Activated CD8-positive, alpha-beta memory T cell treated with anti-CD3 and anti-CD28 coated beads, Interleukin-2, amount 10 ng/mL, durations not matched to agents 7 days and 5 days (primary cell): ENCODE data around the gene CPED1. TPM values are rescaled to one million over a fixed set of nuclear protein-coding genes. Genes with fewer than 3 reads are reported as not detected.
"Not testable (repeated sequence)": the region's sequence is repeated elsewhere in the genome, so short reads cannot be mapped to it uniquely, and the experiment has no call there.

Experiments used
- ATAC-seq: fragments of 150-1000 bp; cut with Tn5 transposase; one replicate; pipeline ENCODE4 v1.10.0; 2021; ENCODE audit warnings: moderate library complexity
- CTCF ChIA-PET: fragments of 350-600 bp; sonication (Branson Sonifier 250); formaldehyde crosslinking; loops from one replicate; lab custom pipeline; 2021; ENCODE audit warnings: antibody characterized with exemption; lab: Charles Lee
- DNase-seq: peaks from one replicate; pipeline ENCODE4 v3.0.0-alpha.2; 2020
- H3K27ac Mint-ChIP-seq: one replicate; pipeline ENCODE4 v1.8.0; 2021; ENCODE audit warnings: mild to moderate bottlenecking, mixed read lengths
- H3K27me3 Mint-ChIP-seq: one replicate; pipeline ENCODE4 v1.8.0; 2021; ENCODE audit warnings: mixed read lengths
- H3K36me3 Mint-ChIP-seq: one replicate; pipeline ENCODE4 v1.8.0; 2021; ENCODE audit warnings: mild to moderate bottlenecking, mixed read lengths
- H3K4me1 Mint-ChIP-seq: one replicate; pipeline ENCODE4 v1.8.0; 2021; ENCODE audit warnings: mixed read lengths
- H3K4me3 Mint-ChIP-seq: one replicate; pipeline ENCODE4 v1.8.0; 2021; ENCODE audit warnings: mild to moderate bottlenecking, moderate library complexity, mixed read lengths
- H3K9me3 Mint-ChIP-seq: one replicate; pipeline ENCODE4 v1.8.0; 2022; ENCODE audit warnings: low read depth, mixed read lengths
- total RNA-seq, 2 experiments: library from RNA; stranded (reverse); gene quantifications; one replicate each; pipeline ENCODE4 v1.2.3, GENCODE V29; 2021

CPED1 gene
- total RNA-seq, 2 experiments from 2014 or later: 0.16 TPM; not detected in 1

DNA sequence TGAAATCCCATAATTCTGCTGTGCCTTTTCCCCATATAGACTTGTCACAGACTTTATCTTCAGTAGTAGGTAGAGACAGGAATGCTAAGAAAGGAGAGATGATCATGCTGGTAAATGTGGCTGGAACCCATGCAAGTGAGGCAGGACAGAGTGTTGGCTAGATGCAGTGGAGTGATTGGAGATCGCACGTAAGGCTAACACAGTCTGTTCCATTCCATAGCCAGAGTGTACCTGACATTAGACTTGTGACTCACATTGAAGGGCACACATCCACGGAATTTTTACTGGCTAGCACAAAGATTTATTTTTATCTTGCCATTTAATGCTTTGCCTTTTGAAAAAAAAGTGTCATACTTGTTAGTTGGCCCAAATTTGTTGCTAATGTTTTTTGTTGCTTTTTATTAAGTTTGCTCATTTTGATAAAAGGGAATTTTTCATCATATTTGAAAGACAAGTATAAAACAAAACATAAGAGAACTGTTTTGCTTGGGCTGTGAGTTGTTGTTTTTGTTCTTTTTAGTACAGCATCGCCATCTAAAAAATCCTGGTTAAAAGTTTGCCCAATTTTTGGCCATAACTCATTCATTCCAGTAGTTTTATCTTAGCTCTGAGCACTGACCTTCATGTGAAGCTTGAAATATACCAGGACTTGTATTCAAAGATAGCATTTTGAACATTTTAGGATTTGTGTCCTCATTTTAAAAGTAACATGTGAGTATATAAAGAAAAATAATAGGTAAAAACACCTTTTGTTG, 81.0 kb downstream of the CPED1 start:
- H3K9me3 Mint-ChIP-seq: no peaks in the 10 kb centered on the region
- CTCF ChIA-PET: interaction anchor here (1.5 kb wide), 1 partner anchor 12 kb away, joined by 3 read pairs; no protein-coding TSS in a partner anchor

DNA sequence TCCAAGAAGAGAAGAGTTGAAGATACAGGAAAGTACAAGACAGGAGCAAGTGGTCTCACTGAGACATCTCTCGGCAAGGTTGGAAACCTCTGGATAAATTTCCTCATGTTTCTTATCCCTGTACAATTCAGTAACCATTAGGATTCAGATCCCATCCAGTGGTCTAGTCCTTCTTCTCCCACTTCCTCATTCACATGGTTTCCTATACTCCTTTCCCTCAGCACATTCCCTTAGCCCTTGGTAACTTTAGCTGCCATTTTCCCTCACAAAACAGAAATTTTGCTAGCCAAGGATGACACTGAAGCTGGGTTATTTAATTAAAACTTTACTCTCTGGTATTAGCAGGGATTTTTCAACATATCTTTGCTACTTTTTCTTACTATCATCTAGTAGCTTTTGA, 82.6 kb downstream of the CPED1 start:
- H3K27me3 Mint-ChIP-seq: peaks cover 25% of the 10 kb centered on the region
- H3K27ac Mint-ChIP-seq: no peak overlapping the region
- H3K9me3 Mint-ChIP-seq: no peaks in the 10 kb centered on the region
- no peak overlapping the region for H3K4me3 Mint-ChIP-seq
- H3K4me1 Mint-ChIP-seq: no peaks in the 10 kb centered on the region
- ATAC-seq (no peak), DNase-seq (no peak)
- H3K36me3 Mint-ChIP-seq: no peaks in the 10 kb centered on the region
- CTCF ChIA-PET: interaction anchor here (1.4 to 1.5 kb wide), 2 partner anchors 10 to 13 kb away, joined by 3 read pairs; no protein-coding TSS in a partner anchor

More for the DNA sequence above, 81.0 kb downstream of the CPED1 start:
- ATAC-seq: no peak
- Mint-ChIP-seq H3K4me3 (no peak overlapping the region), H3K4me1 (no peaks in the 10 kb centered on the region), H3K27me3 (peaks cover 17% of the 10 kb centered on the region), H3K27ac (no peak overlapping the region), H3K36me3 (no peaks in the 10 kb centered on the region)
- DNase-seq: no peak

DNA sequence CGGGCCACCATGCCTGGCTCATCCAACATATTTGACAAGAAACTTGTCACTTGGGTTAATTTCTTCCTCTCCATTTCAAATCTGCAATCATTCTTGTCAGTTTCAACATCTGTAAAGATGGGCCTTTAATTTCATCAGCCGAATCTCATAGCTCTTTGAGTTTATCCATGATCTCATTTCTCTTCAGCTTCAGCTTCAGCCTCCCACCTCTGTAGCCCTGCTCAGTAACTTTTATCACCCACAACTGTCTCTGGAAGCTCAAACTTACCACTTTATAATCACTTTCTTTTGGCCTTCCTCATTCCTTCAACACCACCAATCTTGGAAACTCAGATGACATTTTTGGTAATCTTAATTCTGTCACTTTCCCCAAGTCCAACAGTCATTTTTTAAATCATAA, 83.2 kb downstream of the CPED1 start:
- Mint-ChIP-seq H3K4me1 (no peaks in the 10 kb centered on the region), H3K27ac (no peak overlapping the region), H3K36me3 (no peaks in the 10 kb centered on the region), H3K27me3 (peaks cover 30% of the 10 kb centered on the region), H3K9me3 (no peaks in the 10 kb centered on the region), H3K4me3 (no peak overlapping the region)
- CTCF ChIA-PET: interaction anchor here (1.4 kb wide), 1 partner anchor 13 kb away, joined by 3 read pairs; no protein-coding TSS in a partner anchor
- DNase-seq (no peak), ATAC-seq (no peak)

DNA sequence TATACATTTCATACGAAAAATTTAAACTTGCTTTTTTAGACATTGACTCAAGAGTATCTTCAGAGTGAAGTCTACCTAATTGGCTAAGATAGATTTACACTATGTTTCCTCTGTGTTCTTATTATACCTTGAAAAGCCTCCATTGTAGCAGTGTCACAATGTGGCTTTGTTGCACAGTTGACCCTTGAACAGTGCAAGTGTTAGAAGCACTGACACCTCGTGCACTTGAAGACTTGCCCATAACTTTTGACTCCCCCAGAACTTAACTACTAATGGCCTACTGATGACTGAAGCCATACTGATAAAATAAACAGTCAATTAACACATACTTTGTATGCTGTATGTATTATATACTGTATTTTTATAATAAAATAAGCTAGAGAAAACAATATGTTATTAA, 84.3 kb downstream of the CPED1 start:
- Mint-ChIP-seq H3K27me3 (peaks cover 34% of the 10 kb centered on the region), H3K4me3 (no peak overlapping the region), H3K36me3 (no peaks in the 10 kb centered on the region), H3K4me1 (peaks cover 3% of the 10 kb centered on the region), H3K9me3 (no peaks in the 10 kb centered on the region), H3K27ac (no peak overlapping the region)
- no peak for DNase-seq
- CTCF ChIA-PET: no interaction called here
- no peak for ATAC-seq

DNA sequence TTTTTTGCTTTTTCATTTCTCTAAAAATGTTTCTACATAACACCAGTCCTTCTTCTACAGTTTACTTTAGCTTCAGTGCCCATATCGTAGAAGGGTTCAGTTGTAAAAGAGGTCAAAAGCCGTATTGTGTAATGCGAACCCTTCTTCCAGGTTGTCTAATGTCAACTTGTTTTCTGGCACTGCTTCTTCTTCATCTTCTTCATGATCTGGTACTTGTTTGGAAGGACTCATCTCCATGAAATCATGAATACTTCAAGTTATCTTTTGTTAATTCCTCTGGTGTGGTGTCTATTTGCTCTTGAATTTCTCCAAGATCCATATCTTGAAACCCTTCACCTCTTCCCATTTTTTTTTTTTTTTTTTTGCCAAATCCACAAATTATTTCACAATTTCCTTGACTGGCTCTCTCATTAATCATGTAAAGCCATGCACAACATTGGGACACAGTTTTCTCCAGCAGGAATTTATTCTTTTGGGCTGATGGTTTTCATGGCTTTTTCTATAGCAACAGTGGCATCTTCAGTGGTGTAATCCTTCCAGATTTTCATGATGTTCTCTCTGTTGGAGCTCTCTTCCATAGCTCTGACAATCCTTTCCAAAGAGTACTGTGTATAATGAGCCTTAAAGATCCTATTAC, 85.1 kb downstream of the CPED1 start:
- no peak for ATAC-seq
- H3K36me3 Mint-ChIP-seq: no peaks in the 10 kb centered on the region
- no peak overlapping the region for H3K27ac Mint-ChIP-seq
- no peaks in the 10 kb centered on the region for H3K9me3 Mint-ChIP-seq
- H3K4me1 Mint-ChIP-seq: peaks cover 3% of the 10 kb centered on the region
- no peak overlapping the region for H3K4me3 Mint-ChIP-seq
- CTCF ChIA-PET: interaction anchor here (0.7 kb wide), 1 partner anchor 321 kb away, joined by 3 read pairs; no protein-coding TSS in a partner anchor
- no peak for DNase-seq
- H3K27me3 Mint-ChIP-seq: peaks cover 37% of the 10 kb centered on the region

DNA sequence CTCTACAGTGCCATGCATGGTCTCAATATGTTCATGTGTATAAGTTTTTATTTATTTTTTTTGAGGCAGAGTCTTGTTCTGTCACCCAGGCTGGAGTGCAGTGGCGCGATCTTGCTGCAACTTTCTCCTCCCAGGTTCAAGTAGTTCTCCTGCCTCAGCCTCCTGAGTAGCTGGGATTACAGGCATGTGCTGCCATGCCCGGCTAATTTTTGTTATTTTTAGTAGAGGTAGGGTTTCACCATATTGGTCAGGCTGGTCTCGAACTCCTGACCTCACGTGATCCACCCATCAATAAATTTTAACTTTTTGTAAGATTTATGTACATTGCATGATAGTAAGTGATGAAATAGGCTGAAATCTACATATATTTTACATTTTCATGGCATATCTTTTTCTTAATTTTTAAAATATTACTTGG, 86.9 kb downstream of the CPED1 start:
- peaks cover 34% of the 10 kb centered on the region for H3K27me3 Mint-ChIP-seq
- not testable (repeated sequence) for H3K9me3 Mint-ChIP-seq, H3K27ac Mint-ChIP-seq, H3K4me3 Mint-ChIP-seq, H3K4me1 Mint-ChIP-seq, DNase-seq, ATAC-seq, H3K36me3 Mint-ChIP-seq
- CTCF ChIA-PET: interaction anchor here (1.4 to 1.7 kb wide), 2 partner anchors 88 to 266 kb away, joined by 3 to 4 read pairs; no protein-coding TSS in a partner anchor

DNA sequence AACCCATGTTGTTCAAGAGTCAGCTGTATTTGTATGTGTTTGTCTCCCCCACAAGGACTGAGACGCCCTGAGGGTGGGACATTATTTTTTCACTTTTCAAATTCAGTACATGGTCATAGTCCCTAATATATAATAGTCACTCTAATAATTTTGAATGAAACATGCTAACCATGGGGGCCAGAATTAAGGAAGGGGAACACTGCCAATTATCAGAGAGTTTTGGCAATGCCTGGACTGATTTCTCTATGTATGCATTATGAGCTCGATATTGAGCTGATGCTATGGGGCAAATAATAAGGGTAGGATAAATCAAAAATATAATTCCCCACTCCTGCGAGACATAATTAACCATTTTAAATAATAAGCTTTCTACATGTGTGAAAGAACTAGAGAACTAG, 87.4 kb downstream of the CPED1 start:
- CTCF ChIA-PET: interaction anchor here (1.2 to 1.7 kb wide), 3 partner anchors 89 to 270 kb away, joined by 3 to 4 read pairs (median 3); no protein-coding TSS in a partner anchor
- ATAC-seq (no peak), DNase-seq (no peak)
- H3K9me3 Mint-ChIP-seq: no peaks in the 10 kb centered on the region
- no peak overlapping the region for H3K4me3 Mint-ChIP-seq
- no peak overlapping the region for H3K27ac Mint-ChIP-seq
- no peaks in the 10 kb centered on the region for H3K36me3 Mint-ChIP-seq
- peaks cover 35% of the 10 kb centered on the region for H3K27me3 Mint-ChIP-seq
- H3K4me1 Mint-ChIP-seq: peaks cover 3% of the 10 kb centered on the region

DNA sequence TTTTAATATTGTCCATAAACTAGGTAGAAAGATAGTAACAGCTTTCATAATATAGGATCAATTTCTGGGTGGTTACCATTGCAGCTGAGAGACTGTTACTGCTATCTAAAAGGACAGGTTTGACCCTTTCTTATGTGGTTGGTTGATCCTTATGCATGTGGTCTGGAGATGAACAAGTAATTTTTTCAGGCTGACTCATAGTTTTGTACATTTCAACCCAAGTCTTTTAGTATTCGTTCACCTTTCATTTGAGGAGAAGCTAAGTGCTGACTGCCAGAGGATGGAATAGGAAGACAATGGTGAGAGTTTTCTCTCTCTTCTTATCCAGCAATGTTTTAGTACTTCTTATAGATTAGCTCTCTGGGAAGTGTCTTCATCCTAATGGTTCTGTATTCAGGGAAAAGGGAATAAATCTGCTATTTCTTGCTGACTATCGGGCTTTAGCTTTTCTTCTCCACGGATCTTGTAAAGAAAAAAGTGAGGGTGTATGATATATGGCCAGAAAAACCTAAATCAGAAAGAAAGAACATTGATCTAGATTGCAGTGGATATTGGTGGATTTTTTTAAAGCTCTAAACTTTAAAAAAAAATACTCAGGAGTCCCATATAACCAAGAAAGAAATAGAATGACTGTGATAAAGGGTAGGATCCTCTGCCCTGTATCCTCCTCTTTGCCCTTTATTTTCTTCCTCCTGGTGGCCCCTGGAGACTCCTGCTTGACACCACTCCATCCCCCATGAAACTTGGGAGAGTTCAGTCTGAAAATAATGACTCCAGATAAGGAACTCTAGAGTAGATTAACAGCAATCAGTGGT, 88.0 kb downstream of the CPED1 start:
- Mint-ChIP-seq H3K4me3 (no peak overlapping the region), H3K27me3 (peaks cover 38% of the 10 kb centered on the region), H3K36me3 (no peaks in the 10 kb centered on the region), H3K9me3 (no peaks in the 10 kb centered on the region), H3K4me1 (peaks cover 3% of the 10 kb centered on the region), H3K27ac (no peak overlapping the region)
- CTCF ChIA-PET: interaction anchor here (0.7 to 1.7 kb wide), 4 partner anchors 11 to 271 kb away, joined by 3 to 4 read pairs (median 3); no protein-coding TSS in a partner anchor
- ATAC-seq (no peak), DNase-seq (no peak)

DNA sequence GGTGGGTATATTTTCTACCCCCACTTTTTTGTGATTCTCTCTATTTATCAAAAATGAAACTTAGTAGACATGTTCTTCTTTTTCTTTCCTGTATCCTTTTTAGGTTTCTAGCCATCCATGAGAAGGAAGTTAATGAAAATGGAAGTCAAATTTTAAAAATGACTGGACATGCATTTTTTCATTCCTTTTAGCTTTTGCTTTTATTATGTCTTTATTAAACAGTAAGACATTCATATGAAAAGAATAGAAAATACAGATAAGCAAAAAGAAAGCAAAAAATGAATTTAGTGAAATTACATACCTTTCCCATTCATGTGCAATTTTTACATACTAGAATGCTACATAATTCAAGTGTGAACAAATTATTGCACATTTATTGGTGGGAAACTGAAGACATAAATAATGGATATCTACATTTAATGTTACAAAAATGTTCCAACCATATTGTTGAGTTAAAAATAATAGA, 88.7 kb downstream of the CPED1 start:
- DNase-seq: no peak
- CTCF ChIA-PET: interaction anchor here (0.7 to 1.7 kb wide), 2 partner anchors 10 to 90 kb away, joined by 3 to 4 read pairs; no protein-coding TSS in a partner anchor
- no peaks in the 10 kb centered on the region for H3K36me3 Mint-ChIP-seq
- H3K27ac Mint-ChIP-seq: no peak overlapping the region
- H3K4me1 Mint-ChIP-seq: peaks cover 3% of the 10 kb centered on the region
- no peak for ATAC-seq
- peaks cover 34% of the 10 kb centered on the region for H3K27me3 Mint-ChIP-seq
- no peaks in the 10 kb centered on the region for H3K9me3 Mint-ChIP-seq
- H3K4me3 Mint-ChIP-seq: no peak overlapping the region

DNA sequence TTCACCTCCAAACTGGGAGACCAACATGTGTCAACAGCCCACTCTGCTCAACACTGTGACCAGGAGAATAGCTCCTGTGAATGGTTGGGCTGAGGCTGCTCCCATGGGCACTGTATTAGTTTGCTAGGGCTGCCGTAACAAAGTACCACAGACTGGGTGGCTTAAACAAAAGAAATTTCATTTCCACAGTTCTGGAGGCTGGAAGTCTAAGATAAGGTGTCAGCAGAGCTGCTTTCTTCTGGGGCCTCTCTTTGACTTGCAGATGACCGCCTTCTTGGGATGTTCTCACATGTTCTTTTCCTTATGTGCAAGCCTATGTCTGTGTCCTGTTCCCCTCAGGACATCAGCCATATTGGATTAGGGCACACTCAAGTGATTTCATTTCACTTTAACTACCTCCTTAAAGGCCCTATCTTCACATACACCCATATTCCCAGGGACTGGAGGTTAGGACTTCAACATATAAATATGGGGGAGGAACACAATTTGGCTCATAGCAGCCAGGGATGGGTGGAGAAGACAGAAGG, 90.3 kb downstream of the CPED1 start:
- Mint-ChIP-seq H3K9me3 (no peaks in the 10 kb centered on the region), H3K4me3 (no peak overlapping the region), H3K36me3 (no peaks in the 10 kb centered on the region), H3K27me3 (peaks cover 34% of the 10 kb centered on the region), H3K27ac (no peak overlapping the region), H3K4me1 (peaks cover 3% of the 10 kb centered on the region)
- CTCF ChIA-PET: no interaction called here
- ATAC-seq: no peak
- DNase-seq: no peak

DNA sequence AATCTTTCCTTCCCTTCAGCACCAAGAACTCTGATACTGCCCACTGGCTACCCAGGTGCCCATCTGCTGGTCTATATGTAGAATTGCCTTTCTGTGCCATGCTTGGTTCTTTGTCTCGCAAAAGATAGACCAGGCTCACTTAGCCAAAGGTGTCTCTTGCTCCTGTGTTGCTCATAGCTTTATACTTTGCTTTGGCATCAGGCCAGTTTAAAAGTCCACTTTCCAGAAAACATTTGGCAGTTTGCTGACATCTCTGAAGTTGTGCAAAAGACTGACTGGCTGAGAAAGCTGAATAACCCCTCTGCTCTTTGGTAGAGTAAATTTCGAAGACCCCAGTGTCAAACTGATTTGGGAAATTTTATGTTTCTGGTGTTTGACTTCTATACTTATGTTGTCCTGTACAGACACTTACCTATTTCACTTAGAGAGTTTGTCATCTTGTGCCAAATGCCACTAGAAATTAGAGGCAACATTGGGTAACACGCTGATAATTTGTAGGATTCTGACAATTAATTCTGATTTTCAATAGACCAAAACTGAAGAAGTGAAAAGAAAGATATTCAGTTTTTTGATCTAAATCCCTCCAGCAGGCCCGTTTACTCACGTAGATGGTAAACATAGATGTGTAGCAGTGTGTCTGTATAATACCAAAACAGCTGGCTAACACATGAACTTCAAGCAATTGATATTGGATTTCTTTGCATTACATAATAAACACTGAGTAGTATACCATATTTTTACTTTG, 91.1 kb downstream of the CPED1 start:
- peaks cover 32% of the 10 kb centered on the region for H3K27me3 Mint-ChIP-seq
- DNase-seq (no peak), ATAC-seq (no peak)
- H3K9me3 Mint-ChIP-seq: no peaks in the 10 kb centered on the region
- H3K4me1 Mint-ChIP-seq: peaks cover 3% of the 10 kb centered on the region
- H3K4me3 Mint-ChIP-seq: no peak overlapping the region
- no peak overlapping the region for H3K27ac Mint-ChIP-seq
- CTCF ChIA-PET: no interaction called here
- no peaks in the 10 kb centered on the region for H3K36me3 Mint-ChIP-seq

DNA sequence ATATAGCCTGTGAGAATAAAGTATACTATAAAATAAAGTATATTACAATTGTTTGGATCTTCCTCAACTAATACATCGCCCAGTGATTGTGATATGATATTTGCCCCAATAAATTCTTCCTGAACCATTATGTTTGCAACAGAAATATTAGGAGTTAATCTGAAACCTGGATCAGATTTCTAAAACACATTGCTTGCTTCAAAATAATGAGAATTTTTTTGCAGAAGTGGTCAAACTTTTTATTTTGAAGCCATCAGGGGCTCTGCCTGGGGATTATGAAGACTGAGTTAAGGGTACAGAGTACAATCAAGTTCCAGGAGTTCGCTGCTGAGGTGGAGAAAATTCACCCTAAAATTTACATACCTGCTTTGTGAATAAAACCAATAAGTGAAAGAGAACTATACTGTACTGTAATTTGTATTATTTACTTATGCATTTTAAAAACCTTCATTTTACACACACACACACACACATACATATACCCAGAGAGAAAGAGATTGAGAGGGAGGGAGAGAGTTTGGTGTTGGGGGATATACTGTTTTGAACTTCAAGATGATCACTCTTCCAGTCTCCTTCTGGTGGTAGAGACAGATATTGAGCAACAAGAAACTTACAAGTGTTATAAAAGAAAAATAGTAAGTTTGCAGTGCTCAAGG, 91.9 kb downstream of the CPED1 start:
- H3K9me3 Mint-ChIP-seq: no peaks in the 10 kb centered on the region
- peaks cover 30% of the 10 kb centered on the region for H3K27me3 Mint-ChIP-seq
- no peak overlapping the region for H3K27ac Mint-ChIP-seq
- H3K36me3 Mint-ChIP-seq: no peaks in the 10 kb centered on the region
- DNase-seq (no peak), ATAC-seq (no peak)
- H3K4me1 Mint-ChIP-seq: peaks cover 3% of the 10 kb centered on the region
- H3K4me3 Mint-ChIP-seq: no peak overlapping the region
- CTCF ChIA-PET: interaction anchor here (3.1 to 3.6 kb wide), 2 partner anchors 94 to 274 kb away, joined by 16 to 43 read pairs; partner anchors contain the start of gene CPED1
